Stimulated activated CD8-positive, alpha-beta memory T cell treated with anti-CD3 and anti-CD28 coated beads, Interleukin-15, amount 100 ng/mL, for 48 hours (primary cell): ENCODE data around the gene YBX2.

Source experiments
- DNase-seq, 2 donors: peaks; one replicate each; pipeline ENCODE4 v3.0.0-alpha.2; 2020; ENCODE audit warnings: low read depth in 2 of 2

Gene YBX2

DNA sequence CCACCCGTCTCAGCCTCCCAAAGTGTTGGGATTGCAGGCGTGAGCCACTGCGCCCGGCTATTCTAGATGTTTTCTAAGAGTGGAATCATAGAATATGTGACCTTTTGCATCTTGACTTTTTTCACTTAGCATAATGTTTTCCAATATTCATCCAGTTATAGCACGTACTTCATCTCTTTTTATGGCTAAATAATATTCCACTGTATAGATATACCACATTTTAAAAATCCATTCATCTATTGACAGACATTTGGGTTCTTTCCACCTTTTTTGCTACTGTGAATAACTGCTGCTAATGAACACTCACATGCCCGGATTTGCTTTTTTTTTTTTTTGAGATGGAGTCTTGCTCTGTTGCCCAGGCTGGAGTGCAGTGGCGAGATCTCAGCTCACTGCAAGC lies 9.7 kb upstream of the YBX2 start:
- no peak for DNase-seq

DNA sequence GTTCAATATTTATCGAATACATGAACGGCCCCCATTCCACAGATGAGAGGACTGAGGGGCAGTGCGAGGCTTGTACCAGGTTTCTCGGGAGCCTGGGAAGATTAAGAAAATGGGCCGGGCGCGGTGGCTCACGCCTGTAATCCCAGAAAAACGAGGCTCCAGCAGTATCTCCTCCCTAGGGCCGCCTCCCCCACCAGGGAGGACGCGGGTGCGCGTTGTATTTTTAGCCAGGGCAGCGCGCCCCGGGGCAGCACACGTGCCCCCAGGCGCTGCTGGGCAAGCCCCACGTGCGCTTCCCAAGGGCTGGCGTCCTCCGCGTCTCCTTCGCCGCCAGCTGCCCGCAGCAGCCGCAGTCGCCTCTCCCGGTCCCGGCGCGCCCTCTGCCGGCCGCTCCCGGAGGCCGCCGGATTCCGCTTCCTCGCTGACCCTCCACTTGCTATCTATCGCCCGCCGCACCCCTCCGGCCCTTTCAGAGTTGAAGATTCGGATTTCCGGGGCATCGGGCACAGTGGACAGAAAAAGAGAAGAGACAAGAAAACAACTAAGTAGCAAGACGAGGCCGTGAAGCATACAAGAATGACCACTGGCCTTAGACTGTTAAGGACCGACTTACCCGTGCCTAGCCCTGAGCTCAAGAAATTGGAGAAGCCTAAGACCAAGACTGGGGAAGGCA lies 1.9 kb upstream of the YBX2 start:
- DNase-seq: peak; percentile 60 to 61

DNA sequence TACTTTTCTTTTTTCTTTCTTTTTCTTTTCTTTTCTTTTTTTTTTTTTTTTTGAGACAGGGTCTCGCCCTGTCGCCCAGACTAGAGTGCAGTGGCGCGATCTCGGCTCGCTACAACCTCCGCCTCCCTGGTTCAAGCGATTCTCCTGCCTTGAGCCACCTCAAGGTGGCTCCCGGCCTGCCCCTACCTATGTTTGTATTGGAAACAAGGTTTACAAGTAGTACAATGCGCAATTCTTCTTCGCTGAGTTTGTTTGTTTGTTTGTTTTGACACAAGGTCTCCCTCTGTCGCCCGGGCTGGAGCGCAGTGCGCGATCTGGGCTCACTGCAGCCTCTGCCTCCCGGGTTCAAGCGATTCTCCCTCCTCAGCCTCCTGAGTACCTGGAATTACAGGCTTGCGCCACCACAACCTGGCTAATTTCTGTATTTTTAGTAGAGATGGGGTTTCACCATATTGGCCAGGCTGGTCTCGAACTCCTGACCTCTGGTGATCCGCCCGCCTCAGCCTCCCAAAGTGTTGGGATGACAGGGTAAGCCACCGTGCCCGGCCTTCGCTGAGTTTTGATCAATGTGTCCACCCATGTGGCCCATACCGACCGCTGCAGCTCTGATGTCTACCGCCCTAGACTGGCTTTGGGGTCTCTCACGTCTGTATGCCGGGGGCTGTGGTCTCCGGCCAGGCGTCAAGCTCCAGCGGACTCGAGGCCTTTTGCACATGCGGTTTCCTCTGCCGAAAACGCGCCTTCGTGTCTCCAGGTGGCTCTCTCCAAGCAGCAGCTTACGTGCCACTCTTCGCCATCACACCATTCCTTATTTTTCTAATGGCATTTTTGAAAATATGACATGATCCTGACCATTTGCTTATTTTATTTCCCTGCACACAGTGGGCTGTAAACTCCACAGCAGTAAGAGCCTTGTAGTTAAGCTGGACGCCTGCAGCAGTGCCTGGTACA lies 1.1 kb upstream of the YBX2 start:
- DNase-seq: no peak

DNA sequence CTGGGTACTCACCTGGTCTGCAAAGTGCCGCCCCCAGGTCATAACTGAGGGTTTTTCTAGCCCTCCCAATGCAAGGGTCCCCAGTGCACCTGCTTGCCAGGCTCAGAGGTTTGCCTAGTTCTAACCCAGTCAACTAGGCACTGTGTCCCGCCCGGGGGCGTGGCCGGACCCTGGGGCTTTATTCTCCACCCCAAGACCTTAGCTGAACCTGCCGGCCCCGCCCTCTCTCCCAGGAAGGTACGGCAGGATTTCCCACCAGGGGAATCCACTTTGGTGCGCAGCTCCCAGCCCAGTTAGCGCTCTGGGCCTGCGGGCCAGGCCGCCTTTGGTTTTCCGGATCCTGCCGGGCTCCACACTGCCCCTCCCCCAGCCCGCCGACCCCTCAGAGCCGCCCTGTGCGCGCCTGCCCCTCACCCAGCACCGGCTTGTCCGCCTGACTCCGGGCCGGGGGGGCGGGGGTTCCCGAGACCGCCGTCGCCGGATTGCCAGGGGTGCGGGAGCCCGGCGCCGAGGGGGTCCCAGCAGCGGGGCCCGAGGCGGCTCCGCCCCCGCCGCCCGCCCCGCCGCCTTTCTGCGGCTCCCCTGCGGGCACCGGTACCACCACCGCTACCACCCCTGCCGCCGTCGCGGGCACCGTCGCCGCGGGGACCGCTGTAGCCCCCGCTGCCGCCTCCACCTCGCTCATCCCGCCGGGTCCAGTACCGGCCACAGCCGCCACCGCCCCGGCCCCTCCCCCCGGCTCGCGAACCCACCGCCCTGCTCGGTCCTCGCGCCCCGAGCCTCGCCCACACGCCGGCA lies 424 bp downstream of the YBX2 start:
- no peak for DNase-seq

DNA sequence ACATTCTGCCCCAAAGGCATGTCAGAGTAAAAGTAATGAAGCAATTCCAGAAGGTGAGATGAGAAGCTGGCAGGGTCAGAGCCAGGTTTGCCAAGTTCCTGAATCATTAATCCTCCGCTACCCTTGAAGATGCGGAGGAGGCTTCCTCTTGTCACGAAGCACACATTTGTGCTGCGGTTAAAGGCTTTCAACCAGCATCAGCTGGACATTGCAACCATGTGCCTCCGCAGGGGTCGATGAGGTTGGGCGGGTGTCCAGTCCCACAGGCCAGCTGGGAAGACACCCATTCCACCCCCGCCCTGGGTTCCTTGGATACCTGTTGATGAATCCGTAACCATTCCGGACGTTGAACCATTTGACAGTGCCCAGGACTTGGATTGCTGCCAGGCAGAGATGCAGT lies 1.3 kb downstream of the YBX2 start:
- no peak for DNase-seq

DNA sequence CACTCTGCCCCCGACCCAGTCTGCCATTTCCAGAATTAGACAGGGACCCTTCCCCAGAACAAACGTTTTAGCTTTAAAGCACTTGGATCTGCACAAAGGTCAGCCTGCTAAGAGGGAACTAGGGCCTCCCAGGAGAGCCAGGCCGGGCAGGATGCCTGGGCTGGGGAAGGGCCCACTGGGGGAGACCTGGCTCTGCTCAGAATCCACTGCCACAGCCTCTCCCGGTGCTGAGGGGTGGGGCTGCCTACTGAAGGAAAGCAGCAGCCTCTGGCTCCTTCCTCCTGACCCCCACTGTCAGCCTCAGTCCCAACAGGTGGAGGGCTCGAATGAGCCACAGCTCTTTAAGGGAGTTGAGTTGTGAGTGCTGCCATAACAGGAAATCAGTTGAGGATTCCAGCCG lies 1.7 kb downstream of the YBX2 start:
- no peak for DNase-seq

DNA sequence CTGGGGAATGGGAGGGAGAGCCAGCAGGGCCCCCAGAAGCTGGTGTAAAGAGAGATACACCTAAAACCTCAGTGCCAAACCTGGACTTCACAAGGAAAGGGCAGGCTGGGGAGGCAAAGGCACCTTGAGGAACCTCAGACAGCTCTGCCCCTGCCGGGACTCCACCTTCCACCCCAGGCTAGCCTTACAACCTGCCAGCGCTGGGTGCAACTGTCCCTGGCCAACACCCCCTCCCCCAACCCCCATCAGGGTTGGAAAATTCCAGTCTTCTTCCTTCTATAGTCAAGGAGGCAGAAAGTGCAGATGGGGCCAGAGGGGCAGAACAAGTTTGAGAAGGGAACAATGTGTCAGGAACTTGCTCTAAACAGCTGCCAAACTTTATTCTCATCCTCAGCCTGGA lies 2.2 kb downstream of the YBX2 start:
- no peak for DNase-seq

DNA sequence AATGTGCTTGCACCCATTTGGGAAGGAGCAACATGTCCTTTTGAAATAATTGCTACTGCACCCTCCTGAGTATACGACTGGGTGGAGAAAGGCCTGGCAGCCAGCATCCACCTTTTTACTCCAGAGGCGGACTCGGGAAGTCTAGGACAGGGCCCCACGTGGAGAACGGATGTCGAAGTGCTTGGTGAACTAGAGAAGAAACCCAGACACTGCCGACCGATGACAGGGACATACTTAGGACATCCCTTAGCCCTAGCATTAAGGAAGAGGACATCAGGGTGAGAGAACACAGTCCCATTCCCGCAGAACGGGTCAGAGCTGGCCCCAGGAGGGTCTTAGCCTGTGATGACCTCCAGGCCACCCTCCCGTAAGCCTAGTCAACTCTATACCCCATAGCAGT lies 3.8 kb downstream of the YBX2 start:
- DNase-seq: no peak

DNA sequence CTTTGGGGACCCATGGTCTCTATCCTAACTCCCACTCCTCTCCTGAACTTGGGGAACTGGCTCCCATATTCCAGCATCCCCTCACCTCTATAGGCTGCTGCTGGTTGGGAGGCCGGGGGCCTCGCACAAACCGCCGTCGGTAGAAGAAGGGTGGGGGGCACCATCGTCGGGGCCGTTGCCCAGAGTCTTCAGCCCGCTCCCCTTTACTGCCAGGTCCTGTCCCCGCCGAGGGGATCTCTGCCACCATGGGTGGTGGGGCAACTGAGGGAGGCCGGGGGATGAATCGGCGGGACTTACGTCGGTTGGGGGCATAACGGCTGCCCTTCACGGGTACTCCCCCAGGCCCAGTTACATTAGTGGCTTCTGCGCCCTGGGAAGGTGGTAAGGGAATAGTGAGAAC lies 4.3 kb downstream of the YBX2 start:
- no peak for DNase-seq

DNA sequence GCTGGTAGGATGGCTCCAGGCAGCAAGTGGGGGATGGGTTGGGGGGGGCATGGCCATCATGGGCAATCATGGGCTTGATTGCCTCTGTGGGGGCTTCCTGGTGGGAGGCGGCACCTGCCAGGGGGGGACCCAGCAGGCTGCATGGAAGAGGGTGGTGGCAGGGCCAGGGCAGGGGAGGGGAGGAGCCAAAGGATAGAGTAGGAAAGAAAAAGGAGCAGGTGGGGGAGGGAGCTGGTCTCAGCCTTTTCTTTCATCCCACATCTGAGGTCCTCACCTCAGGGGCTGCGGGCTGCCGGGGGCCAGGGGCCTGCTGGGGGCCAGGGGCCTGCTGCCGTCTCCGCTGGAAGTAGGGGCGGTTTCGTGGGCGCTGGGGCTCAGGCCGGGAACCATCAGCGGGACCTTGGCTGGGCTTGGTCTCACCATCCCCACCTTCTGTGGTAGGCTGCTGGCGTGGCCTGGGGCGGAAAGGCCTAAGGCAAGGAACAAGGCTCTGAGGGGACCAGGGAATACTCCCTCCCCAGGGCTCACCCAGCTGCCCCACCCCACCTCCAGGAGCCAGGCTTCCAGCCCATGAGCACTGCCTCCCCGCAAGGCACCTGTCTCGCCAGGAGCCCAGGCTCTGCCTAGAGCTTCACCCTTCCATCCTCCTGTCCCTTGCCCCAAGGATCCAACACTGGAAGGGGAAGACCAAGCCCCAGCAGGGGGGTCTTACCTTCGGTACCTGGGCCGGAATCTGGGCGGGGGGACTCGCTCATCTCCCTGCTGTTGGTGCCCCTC lies 5.0 kb downstream of the YBX2 start:
- no peak for DNase-seq

DNA sequence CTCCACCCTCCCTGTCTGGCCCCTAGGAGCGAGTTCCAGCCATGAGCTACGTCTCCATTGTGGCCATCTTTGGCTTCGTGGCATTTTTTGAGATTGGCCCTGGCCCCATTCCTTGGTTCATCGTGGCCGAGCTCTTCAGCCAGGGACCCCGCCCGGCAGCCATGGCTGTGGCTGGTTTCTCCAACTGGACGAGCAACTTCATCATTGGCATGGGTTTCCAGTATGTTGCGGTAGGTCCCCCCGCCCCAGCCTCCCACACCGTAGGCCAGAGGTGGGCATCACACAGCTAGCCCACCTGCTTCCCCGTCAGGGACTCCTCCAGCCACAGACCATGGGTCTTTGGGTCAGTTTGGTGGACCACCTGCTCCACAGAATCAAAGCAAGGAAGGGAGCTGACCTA lies 8.8 kb downstream of the YBX2 start:
- DNase-seq: no peak

DNA sequence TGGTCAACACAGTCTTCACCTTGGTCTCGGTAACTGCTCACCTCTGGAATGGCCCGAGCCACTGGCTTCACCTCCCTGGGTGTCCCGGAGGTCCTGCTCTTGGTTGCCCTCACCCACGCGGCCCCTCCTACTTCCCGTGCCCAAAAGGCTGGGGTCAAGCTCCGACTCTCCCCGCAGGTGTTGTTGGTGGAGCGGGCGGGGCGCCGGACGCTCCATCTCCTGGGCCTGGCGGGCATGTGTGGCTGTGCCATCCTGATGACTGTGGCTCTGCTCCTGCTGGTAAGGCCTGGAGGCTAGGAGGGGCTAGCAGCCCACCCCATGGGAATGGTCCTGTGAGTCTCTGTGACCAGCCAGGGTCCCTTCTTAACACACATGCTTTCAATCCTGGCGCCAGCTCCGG lies 9.5 kb downstream of the YBX2 start:
- DNase-seq: no peak

DNA sequence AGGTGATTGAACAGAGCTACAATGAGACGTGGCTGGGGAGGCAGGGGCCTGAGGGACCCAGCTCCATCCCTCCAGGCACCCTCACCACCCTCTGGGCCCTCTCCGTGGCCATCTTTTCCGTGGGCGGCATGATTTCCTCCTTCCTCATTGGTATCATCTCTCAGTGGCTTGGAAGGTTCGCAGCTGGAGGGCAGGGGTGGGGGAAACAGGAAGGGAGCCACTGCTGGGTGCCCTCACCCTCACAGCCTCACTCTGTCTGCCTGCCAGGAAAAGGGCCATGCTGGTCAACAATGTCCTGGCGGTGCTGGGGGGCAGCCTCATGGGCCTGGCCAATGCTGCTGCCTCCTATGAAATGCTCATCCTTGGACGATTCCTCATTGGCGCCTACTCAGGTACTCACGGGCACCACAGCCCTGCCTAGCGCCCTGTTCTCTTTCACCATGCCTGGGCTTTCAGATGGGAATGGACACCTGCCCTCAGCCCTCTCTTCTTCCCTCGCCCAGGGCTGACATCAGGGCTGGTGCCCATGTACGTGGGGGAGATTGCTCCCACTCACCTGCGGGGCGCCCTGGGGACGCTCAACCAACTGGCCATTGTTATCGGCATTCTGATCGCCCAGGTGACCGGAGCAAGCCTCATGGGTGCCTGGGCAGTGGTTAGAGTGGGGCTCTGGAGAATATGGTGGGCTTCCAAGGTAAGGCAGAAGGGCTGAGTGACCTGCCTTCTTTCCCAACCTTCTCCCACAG lies 10.8 kb downstream of the YBX2 start:
- no peak for DNase-seq

DNA sequence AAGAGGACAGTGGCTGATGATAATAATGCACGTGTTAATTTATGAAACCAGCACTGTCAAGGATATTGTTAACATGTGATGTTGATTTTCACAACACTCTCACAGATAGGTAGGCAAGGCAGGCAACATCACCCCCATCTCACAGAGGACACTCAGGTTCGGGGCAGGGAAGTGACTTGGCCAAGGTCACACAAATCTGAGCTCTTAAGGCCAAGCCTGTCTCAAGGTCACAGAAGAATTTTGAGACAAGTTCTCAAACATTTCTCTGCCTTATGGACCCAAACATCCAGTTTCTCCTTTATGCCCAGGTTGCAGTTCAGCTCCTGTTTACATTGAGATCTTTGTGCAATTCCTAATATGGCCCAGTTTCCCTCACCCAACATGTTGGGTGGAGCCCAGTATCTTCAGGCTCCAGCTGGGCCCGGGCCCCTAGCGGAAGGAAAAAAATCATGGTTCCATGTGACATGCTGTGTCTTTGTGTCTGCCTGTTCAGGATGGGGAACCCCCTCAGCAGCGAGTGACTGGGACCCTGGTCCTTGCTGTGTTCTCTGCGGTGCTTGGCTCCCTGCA lies 11.6 kb downstream of the YBX2 start:
- DNase-seq: no peak

DNA sequence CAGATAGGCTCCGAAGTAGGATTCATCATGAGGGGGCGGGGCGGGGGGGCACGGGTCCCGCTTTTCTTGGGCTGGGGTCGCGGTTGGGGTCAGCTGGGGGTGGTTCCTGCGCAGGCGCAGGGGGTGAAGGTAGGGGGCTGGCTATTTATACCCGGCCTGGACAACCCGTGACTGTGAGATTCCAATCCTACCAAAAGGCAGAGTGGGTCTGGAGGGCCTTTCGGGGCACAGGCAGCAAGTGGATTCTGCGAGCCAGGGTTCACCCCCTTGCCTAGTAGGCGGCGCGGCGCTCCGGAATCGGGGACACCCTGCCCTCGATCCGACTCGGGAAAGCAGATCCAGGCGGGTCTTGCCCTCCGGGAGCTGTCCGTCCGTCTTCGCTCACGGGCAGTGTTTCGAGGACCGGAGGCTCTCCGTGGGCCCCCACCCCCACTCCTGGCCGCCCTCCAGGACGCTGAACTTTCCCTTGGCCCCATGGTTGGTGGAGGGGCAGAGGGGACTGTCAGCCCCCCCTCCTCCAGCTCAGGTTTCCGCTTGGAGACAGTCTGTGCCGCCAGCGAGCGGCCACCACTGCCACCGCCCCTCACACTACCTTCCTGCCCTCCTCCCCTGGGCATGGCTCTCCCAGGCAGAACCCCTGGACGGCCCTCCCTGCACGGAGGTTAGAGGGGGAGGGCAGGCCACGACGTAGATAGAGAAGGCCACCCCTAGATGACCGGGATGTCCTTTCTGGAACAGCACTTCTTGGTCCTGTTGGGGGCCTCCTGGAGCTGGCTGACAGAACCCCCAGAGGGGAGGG lies 12.3 kb downstream of the YBX2 start:
- DNase-seq: no peak

DNA sequence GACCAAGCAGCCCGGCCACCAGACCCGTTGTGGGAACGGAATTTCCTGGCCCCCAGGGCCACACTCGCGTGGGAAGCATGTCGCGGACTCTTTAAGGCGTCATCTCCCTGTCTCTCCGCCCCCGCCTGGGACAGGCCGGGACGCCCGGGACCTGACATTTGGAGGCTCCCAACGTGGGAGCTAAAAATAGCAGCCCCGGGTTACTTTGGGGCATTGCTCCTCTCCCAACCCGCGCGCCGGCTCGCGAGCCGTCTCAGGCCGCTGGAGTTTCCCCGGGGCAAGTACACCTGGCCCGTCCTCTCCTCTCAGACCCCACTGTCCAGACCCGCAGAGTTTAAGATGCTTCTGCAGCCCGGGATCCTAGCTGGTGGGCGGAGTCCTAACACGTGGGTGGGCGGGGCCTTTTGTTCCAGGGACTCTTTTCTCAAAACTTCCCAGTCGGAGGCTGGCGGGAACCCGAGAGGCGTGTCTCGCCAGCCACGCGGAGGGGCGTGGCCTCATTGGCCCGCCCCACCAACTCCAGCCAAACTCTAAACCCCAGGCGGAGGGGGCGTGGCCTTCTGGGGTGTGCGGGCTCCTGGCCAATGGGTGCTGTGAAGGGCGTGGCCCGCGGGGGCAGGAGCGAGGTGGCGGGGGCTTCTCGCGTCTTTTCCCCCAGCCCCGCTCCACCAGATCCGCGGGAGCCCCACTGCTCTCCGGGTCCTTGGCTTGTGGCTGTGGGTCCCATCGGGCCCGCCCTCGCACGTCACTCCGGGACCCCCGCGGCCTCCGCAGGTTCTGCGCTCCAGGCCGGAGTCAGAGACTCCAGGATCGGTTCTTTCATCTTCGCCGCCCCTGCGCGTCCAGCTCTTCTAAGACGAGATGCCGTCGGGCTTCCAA lies 13.1 kb downstream of the YBX2 start, which contains the start of gene SLC2A4:
Gene SLC2A4, plus strand, starts transcription at position 645 of the 879 bp plus-strand sequence. Its CDS starts 217 bp downstream, at position 862.
- DNase-seq: peak; percentile 84 to 86

DNA sequence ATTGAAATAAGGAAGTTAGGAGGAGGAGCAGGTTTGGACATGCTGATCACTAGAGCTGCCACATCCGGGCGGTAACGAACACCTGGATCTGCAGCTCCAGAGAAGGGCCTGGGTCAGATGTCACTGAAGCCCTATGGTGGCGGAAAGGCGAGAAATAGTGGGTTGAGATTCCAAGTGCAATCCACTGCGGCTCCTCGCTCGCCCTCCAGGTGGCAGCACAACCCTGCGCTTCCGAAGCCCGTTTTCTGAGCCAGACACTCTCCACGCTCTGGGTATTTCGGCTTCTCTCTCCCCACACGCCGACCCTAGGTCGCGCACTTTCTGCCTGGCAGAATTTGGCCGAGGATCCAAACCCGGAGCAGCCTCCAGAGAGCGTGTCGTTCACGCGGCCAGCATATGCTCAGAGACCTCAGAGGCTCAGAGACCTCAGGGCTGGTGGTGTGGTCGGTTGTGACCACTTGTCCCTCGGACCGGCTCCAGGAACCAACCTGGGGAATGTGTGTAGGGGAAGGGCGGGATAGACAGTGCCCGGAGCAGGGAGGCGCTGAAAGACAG lies 13.8 kb downstream of the YBX2 start:
- peak; percentile 71 to 74 for DNase-seq

DNA sequence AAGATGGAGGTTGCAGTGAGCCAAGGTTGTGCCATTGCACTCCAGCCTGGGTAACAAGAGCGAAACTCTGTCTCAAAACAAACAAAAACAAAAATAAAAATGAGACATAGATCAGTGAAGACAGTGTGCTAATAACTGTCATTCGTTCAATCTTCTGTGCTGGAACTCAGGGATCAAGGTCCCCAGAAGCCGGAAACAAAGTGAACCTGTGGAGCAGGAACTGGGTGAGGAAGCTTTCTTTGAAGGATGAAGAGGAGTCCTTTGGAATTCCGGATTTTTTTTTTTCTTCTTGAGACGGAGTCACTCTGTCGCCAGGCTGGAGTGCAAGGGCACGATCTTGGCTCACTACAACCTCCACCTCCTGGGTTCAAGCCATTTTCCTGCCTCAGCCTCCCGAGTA lies 15.0 kb downstream of the YBX2 start:
- DNase-seq: no peak
